Measurements from ENCODE around the gene OR51M1.

Gene OR51M1

DNA sequence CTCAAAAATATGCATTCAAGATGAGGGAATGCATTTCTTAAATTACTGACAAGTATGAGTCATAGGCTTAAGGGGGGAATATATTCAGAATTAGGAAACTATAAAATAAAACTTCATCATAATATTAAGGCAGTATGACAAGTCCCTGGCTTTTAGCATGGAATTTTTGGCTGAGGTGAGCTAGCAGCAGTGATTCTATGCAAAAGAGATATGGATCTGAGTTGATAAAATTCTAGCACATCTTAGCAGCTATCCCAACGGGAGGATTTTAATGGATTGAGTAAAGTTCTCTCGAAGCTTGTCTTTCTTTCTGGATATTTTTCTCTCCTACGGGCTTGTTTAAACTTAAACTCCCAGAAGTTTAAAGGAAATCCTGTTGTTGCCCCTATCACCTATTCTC is 39.5 kb downstream of the OR51M1 start:
- Histone ChIP-seq H3K4me1 (ENCODE audit: insufficient read depth, low read length, poor library complexity, severe bottlenecking) (no peaks in the 10 kb centered on the region), H3K9me2 (replicated peaks; ENCODE audit: low read depth, low read length) (no peaks in the 10 kb centered on the region), H3K9me3 (ENCODE audit: insufficient read depth, low read depth, low read length) (no peaks in the 10 kb centered on the region), H2AFZ (ENCODE audit: low read length) (no peak overlapping the region), H3K4me2 (ENCODE audit: low read depth, low read length, poor library complexity, severe bottlenecking) (no peak overlapping the region), H3K27me3 (ENCODE audit: insufficient read depth, low read length, poor library complexity, severe bottlenecking) (no peaks in the 10 kb centered on the region), H4K20me1 (ENCODE audit: insufficient read depth, low read length, poor library complexity, severe bottlenecking) (no peaks in the 10 kb centered on the region), H3K79me2 (ENCODE audit: insufficient read depth, low read length) (no peaks in the 10 kb centered on the region), H3K4me3 (ENCODE audit: low read length, poor library complexity, severe bottlenecking) (no peak overlapping the region), H3K36me3 (ENCODE audit: insufficient read depth, low read length) (no peaks in the 10 kb centered on the region), H3F3A (ENCODE audit: low read depth) (no peaks in the 10 kb centered on the region), H3K9ac (ENCODE audit: low read depth, low read length, poor library complexity, severe bottlenecking) (no peak overlapping the region)
- TF ChIP-seq EZH2phosphoT487 (IDR thresholded peaks at IDR 0.05; ENCODE audit: borderline replicate concordance): no peak
- TF ChIP-seq, protein P1, sequence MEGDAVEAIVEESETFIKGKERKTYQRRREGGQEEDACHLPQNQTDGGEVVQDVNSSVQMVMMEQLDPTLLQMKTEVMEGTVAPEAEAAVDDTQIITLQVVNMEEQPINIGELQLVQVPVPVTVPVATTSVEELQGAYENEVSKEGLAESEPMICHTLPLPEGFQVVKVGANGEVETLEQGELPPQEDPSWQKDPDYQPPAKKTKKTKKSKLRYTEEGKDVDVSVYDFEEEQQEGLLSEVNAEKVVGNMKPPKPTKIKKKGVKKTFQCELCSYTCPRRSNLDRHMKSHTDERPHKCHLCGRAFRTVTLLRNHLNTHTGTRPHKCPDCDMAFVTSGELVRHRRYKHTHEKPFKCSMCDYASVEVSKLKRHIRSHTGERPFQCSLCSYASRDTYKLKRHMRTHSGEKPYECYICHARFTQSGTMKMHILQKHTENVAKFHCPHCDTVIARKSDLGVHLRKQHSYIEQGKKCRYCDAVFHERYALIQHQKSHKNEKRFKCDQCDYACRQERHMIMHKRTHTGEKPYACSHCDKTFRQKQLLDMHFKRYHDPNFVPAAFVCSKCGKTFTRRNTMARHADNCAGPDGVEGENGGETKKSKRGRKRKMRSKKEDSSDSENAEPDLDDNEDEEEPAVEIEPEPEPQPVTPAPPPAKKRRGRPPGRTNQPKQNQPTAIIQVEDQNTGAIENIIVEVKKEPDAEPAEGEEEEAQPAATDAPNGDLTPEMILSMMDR (conservative IDR thresholded peaks at IDR 0.05; ENCODE audit: low read length): no peak

DNA sequence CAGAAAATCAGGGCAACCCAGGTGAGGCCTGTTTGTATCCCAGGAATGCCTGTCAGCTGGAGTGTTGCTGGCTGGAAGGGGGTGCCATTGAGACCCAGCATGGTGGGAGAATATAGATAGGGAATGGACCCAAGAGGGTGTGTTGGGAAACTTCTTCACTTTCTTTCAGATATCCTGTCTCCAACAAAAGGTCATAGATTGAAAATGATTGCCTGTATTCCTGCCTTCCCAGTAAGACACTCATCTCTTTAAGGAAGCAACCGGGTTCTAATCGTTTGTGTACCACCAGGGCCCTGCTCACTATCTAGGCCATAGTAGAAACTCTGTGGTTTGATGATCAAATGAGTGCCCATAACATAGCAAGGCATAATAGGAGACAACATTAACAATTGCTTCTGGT is 57.8 kb downstream of the OR51M1 start, which contains the start of gene OR51I1:
TSS of gene OR51I1 (minus strand) at position 101 of the 400 bp plus-strand sequence. CDS start at position 101, 0 bp downstream.
- Histone ChIP-seq H3K9me2 (replicated peaks; ENCODE audit: low read depth, low read length) (no peaks in the 10 kb centered on the region), H2AFZ (ENCODE audit: low read length) (no peak within 1 kb of the TSS), H3K9ac (ENCODE audit: low read depth, low read length, poor library complexity, severe bottlenecking) (no peak within 1 kb of the TSS), H3K36me3 (ENCODE audit: insufficient read depth, low read length) (no peaks in the 10 kb centered on the region), H3K27me3 (ENCODE audit: insufficient read depth, low read length, poor library complexity, severe bottlenecking) (no peaks in the 10 kb centered on the region), H3F3A (ENCODE audit: low read depth) (no peaks in the 10 kb centered on the region), H3K4me2 (ENCODE audit: low read depth, low read length, poor library complexity, severe bottlenecking) (no peak within 1 kb of the TSS), H3K9me3 (ENCODE audit: insufficient read depth, low read depth, low read length) (no peaks in the 10 kb centered on the region), H3K79me2 (ENCODE audit: insufficient read depth, low read length) (no peaks in the 10 kb centered on the region), H3K4me1 (ENCODE audit: insufficient read depth, low read length, poor library complexity, severe bottlenecking) (no peaks in the 10 kb centered on the region), H4K20me1 (ENCODE audit: insufficient read depth, low read length, poor library complexity, severe bottlenecking) (no peaks in the 10 kb centered on the region), H3K4me3 (ENCODE audit: low read length, poor library complexity, severe bottlenecking) (no peak within 1 kb of the TSS)
- TF ChIP-seq EZH2phosphoT487 (IDR thresholded peaks at IDR 0.05; ENCODE audit: borderline replicate concordance): no peak
- TF ChIP-seq, protein P1 (conservative IDR thresholded peaks at IDR 0.05; ENCODE audit: low read length): no peak

Data from Loucy (cell line).